ENCODE results near the gene PRKAG2.

Gene PRKAG2

GRCh38 chr7:151704960-151705635 is 171.8 kb downstream of the PRKAG2 start:
- no peak for DNase-seq

- no peak for DNase-seq
Observed at GRCh38 chr7:151704299-151704959, 172.5 kb downstream of the PRKAG2 start.

- no peak for DNase-seq
Observed at GRCh38 chr7:151702961-151703360, 174.0 kb downstream of the PRKAG2 start.

GRCh38 chr7:151700586-151701165 is 176.2 kb downstream of the PRKAG2 start:
- DNase-seq, result no peak

- DNase-seq, result no peak
Observed at GRCh38 chr7:151699928-151700319, 177.0 kb downstream of the PRKAG2 start.

DNA sequence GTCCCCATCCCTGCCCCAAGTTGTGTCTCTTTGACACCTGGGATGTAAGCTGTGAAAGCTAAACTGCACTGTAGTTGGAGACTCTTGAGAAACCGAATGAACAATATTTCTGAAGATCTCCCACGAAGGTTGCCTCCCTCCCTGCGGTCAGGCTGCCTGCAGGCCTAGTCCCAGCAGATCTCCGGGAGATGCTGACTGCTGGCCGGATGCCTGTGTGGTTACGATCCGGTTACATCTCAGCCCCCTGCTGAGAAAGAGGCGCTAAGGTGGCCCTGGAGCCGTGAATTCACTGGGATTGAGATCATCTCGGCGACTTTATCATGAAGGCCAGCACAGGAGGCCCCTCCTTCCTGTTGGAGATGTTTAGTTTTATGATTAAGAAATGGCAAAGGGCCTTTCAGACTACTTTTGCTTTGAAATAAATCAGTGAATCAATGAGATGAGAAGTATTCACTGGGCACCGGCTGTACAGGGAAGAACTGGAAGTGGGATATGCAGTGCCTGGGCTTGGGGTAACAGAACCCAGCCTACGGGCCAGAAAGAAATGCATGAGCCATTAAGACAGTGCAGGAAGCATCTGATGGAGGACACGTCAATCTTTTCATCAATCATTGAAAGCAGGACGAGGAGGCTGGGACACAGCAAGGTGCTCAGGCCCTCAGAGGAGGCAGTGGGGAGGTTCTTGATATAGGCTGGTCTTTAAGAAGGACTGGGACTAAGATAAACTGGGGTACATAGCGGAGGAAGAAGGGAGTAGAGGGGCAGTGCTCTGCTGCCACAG is 177.6 kb downstream of the PRKAG2 start:
- DNase-seq, result no peak

DNA sequence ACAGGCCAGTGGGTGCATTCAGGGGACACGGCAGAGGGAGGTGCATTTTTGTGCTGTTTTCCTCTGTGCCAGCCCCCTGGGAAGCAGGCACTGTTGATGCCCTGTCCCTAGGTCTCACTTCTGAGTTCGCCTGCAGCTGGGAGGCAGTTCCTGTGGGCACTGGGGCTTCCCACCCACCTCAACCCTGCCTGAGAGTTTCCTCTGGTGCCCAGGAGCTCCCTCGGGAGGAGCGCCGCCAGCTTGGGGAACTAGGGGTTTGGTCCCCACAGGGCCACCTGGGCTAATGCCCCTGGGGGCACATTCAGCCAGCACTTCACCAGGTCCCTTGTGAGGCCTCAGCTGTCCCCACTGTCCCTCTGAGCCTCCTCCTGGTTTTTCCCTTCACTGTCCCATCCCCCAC is 179.0 kb downstream of the PRKAG2 start:
- no peak for DNase-seq

DNA sequence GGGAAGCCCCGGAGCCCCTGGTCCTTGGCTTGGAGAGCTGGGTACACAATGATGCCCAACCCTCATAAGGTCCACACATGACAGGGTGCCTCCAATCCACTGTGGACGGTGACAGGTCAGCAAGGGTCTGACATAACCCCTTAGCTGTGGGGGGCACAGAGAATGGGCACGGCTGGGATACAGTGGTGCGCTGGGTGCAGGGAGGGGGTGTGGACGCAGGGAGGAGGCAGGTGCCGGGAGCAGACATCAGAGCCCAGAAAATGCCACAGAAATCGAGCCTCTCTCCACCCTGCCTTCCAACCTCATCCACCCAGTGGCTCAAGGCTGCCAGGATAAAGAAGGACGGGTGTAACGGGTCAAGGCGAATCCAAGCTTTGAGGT is 179.4 kb downstream of the PRKAG2 start:
- DNase-seq, result no peak

DNA sequence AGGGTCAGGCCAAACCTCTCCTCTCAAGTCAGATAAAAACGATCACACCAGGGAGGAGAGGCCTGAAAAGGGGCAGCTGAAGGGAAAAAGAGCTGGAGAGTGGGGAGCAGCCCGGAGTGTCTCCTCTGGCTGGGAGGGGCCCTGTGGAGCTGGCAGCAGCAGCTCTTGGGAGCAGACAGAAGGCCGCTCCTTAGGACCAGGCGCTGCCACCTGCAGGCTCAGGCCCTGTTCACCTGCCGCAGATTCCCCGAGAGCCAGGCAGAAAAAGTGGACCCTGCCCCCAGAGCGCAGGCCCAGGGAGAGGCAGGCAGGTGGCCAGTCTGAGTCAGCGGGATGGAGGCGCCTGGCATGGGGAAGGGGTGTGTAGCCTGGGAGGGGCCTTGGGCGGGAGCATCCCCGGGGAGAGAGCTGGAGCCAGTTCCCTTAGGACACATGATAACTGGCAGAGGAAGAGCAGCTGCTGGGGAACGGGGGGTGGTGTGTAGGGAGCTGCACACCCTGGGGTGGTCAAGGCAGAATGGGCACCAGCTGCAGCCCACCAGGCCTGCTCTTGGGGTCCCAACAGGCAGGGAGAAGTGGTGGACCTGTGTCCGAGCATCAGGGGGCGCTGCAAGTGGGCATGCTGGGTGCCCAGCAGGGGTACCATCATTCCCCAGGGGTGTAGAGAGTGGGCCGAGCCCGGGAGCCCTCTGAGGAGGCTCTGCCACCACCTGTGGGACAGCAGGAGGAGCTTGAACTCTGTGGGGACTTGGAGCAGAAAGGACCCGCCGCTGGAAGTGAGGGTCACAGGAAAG is 180.0 kb downstream of the PRKAG2 start:
- no peak for DNase-seq

GRCh38 chr7:151695951-151696541 is 180.9 kb downstream of the PRKAG2 start:
- no peak for DNase-seq

DNA sequence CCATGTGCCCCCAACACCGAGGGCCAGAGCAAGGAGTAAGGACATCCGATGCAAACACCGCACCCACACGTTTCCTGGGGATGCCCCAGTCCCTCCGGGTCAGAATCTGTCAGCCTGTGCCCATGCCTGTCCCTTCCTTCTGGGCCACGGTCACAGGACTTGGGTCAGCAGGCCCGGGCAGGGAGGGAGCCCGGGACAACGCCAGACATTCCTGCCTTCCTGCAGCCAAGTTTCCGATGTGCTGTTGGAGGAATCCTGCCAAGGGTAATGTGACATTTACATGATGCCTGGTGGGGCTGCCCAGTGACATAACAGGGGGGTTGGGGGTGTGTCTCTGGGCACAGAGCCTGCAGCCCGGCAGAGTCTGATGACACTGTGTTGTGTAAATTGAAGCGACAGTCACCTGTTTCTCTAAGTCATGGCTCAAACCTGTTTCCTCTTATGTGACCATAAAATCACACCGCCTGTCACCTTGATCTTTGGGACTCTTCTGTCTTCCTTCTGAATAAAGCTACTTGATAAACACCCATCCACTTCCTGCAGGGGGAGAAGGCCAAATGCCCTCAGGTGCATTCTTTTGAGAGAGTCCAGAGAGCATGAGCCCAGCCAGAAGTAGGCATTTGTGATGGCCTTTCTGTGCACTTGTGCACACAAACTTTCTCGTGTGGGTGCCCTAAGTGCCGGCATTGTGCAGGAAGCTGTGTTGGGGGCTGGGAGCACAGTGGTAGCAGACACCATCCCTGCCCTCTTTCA is 181.9 kb downstream of the PRKAG2 start:
- DNase-seq, result no peak

DNA sequence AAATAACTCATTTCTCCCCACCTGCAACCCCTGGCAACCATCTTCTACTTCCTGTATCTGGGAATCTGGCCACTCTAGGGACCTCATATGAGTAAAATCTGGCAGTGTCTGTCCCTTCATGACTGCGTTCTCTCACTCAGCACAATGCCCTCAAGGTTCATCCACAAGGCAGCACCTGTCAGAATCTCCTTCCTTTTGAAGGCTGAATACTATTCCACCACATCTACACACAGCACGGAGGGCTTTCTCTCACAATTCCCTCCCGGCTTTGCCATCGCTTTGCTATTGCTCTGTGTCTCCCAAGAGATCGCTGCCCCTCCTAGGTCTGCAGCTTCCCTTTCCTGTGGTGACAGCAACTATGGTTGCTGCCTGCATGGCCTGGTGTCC is 182.5 kb downstream of the PRKAG2 start:
- no peak for DNase-seq

DNA sequence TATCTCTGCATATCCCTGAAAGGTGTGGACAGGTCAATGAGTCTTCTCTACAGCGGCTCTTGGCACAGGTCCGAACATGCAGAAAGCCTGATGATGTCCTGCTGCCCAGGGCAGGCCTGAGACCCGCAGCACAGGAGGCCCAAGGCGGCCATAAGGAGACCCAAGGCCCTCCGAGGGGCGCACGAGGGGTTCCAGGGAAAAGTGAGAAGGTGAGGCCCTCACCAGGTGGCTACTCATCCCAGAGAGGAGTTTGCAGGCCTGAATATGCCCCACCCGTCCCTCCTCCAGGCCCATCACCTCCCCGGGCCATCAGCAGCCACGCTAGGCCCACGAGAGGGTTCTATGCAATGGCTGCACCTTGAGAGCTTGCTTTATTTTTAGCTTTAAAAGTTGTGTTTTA is 183.8 kb downstream of the PRKAG2 start:
- DNase-seq, result no peak

GRCh38 chr7:151692721-151693120 is 184.2 kb downstream of the PRKAG2 start:
- no peak for DNase-seq

- no peak for DNase-seq
Observed at GRCh38 chr7:151691449-151691848, 185.5 kb downstream of the PRKAG2 start.

DNA sequence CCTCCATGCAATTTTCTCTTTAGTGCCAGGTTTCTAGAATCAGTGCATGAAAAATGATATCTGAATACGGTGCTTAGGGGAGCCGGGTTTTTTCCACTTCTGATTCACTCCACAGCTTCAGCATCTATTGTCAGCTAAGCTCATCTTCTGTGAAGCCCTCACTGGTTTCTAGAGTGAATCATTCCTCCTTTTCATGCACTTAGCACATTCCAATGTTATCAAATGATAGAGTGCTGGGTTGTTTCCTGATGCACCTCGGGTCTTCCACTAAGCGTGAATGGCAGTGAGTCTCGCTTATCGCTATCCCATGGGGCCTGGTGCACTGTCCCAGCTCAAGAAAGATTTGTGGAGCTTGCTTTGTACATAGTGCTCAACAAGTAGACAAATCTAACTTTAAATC is 186.3 kb downstream of the PRKAG2 start:
- no peak for DNase-seq

DNA sequence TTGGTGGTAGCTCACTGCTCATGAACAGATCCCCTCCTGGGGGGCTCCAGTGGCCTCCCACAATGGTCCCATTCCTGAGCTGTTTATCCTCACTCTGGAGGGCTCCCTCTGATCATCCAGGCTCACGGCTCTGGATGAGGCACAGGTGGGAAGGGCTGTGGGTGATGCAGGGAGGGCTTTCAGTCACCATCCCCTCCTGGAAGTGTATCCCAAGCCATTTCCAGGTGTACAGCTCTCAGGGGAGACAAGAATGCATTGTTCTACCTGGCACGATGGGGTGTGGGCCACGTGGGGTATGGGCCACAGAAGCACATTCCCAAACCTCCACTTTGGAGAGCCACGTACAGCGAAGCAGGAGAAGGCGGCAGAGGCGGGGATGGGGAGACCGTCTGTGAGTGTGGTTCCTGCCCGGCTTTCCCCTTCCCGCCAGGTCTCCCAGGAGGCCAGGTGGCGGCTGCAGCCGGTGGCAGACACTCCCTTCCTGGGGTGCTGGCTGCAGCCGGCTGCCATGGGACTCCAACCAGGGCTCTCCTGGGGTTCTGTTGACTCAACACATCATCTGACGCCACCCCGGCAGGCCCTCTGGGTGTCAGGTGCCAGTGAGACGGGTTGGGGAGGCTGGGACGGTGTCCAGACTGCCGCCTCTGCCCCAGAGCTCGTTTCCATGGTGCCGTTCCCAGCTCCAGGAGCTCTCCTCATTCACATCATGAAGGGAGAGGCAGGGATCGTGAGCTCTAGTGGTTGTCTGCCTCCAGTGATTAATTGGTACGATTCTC is 187.5 kb downstream of the PRKAG2 start:
- no peak for DNase-seq

DNA sequence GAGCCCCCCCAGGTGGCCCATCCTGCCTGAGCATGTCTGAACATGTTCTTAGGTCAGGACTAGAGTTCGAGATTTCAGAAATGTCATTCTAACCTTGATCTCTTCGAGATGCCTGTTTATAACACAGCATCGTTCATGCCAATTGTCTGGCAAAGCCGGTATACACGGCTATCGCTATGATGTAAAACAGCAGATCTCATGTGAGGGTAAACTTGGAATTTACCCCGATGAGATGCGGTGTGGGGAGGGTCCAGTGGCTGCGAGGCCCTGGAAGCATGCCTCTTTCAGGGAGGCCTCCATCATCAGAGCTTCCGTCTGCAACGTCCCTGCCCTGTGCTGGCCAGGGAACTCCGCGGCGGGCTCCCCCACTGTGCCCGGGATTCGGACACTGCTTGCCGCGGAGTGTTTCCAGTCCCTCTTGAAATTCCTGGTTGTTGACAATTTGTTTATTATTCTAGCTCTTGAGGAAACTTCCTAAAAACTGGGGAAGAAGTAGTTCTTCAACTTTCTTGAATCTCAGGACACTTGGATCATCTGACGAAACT is 188.6 kb downstream of the PRKAG2 start:
- no peak for DNase-seq

GRCh38 chr7:151687523-151688235 is 189.2 kb downstream of the PRKAG2 start:
- no peak for DNase-seq

GRCh38 chr7:151686826-151687225 is 190.1 kb downstream of the PRKAG2 start:
- DNase-seq, result no peak
